Activated T-cell treated with anti-CD3 and anti-CD28 coated beads, Interleukin-2, amount 50 U/mL, for 72 hours (primary cell): ENCODE measurements around the gene JPH3. TPM values are rescaled to one million over a fixed set of nuclear protein-coding genes. Genes with fewer than 3 reads are reported as not detected.
"Not testable (repeated sequence)": the region's sequence is repeated elsewhere in the genome, so short reads cannot be mapped to it uniquely, and the experiment has no call there.

ENCODE experiments used
- ATAC-seq, 2 donors: fragments of 150-1000 bp; cut with Tn5 transposase; replicated peaks in 1 of 2; 2 replicates each; pipeline ENCODE4 v1.10.0; 2021; ENCODE audit warnings: moderate library complexity in 2 of 2, mild to moderate bottlenecking in 1 of 2
- DNase-seq, 2 donors: peaks; one replicate each; pipeline ENCODE4 v3.0.0; 2021 to 2022; ENCODE audit warnings: mixed read lengths in 1 of 2
- H3K27ac Mint-ChIP-seq: one replicate; pipeline ENCODE4 v1.8.0; 2022; ENCODE audit warnings: mild to moderate bottlenecking, moderate library complexity, mixed read lengths
- H3K27me3 Mint-ChIP-seq: one replicate; pipeline ENCODE4 v1.8.0; 2022; ENCODE audit warnings: low read depth, mixed read lengths
- H3K36me3 Mint-ChIP-seq, 2 donors: one replicate each; pipeline ENCODE4 v1.8.0; 2022; ENCODE audit warnings: mixed read lengths in 2 of 2, mild to moderate bottlenecking in 1 of 2; ENCODE audit not compliant: insufficient read depth in 2 of 2
- H3K4me1 Mint-ChIP-seq: one replicate; pipeline ENCODE4 v1.8.0; 2022; ENCODE audit warnings: low read depth, mixed read lengths
- H3K4me3 Mint-ChIP-seq, 2 donors: one replicate each; pipeline ENCODE4 v1.8.0; 2022; ENCODE audit warnings: mild to moderate bottlenecking in 2 of 2, mixed read lengths in 2 of 2, moderate library complexity in 2 of 2
- H3K9me3 Mint-ChIP-seq, 2 donors: one replicate each; pipeline ENCODE4 v1.8.0; 2022; ENCODE audit warnings: mixed read lengths in 2 of 2
- total RNA-seq, 2 donors: library from RNA; stranded (reverse); gene quantifications; one replicate each; pipeline ENCODE4 v1.2.3, GENCODE V29; 2022

Gene JPH3
- total RNA-seq, 2 donors from 2014 or later: 0.60 to 0.74 TPM

GRCh38 chr16:87563714-87564523 is 38.4 kb upstream of the JPH3 start:
- Mint-ChIP-seq H3K27me3 (peaks cover 8% of the 10 kb centered on the region), H3K36me3 (no peaks in the 10 kb centered on the region), H3K9me3 (peaks cover 10 to 11% of the 10 kb centered on the region in 2 donors), H3K4me3 (no peak overlapping the region), H3K4me1 (no peaks in the 10 kb centered on the region), H3K27ac (no peak overlapping the region)
- DNase-seq (no peak), ATAC-seq (no peak)

- Mint-ChIP-seq H3K9me3 (peaks cover 10 to 11% of the 10 kb centered on the region in 2 donors), H3K36me3 (no peaks in the 10 kb centered on the region), H3K27me3 (peaks cover 6% of the 10 kb centered on the region), H3K27ac (no peak overlapping the region), H3K4me1 (no peaks in the 10 kb centered on the region), H3K4me3 (no peak overlapping the region)
- DNase-seq: no peak
- ATAC-seq: no peak
Observed at GRCh38 chr16:87564524-87564778, 37.9 kb upstream of the JPH3 start.

GRCh38 chr16:87569601-87570571 is 32.4 kb upstream of the JPH3 start:
- Mint-ChIP-seq H3K27ac (no peak overlapping the region), H3K27me3 (peaks cover 4% of the 10 kb centered on the region), H3K9me3 (no peaks in the 10 kb centered on the region), H3K4me3 (no peak overlapping the region), H3K36me3 (no peaks in the 10 kb centered on the region), H3K4me1 (no peaks in the 10 kb centered on the region)
- ATAC-seq: no peak
- DNase-seq: no peak

GRCh38 chr16:87570572-87570937 is 31.8 kb upstream of the JPH3 start:
- no peaks in the 10 kb centered on the region for H3K36me3 Mint-ChIP-seq
- no peaks in the 10 kb centered on the region for H3K9me3 Mint-ChIP-seq
- no peak overlapping the region for H3K4me3 Mint-ChIP-seq
- ATAC-seq (no peak), DNase-seq (no peak)
- no peaks in the 10 kb centered on the region for H3K4me1 Mint-ChIP-seq
- H3K27ac Mint-ChIP-seq: no peak overlapping the region
- H3K27me3 Mint-ChIP-seq: peaks cover 9% of the 10 kb centered on the region

GRCh38 chr16:87570938-87571867 is 31.1 kb upstream of the JPH3 start:
- no peaks in the 10 kb centered on the region for H3K9me3 Mint-ChIP-seq
- peak; percentile 23 to 29 for DNase-seq
- ATAC-seq: peak in 1 of 2 donors; percentile 34
- H3K27me3 Mint-ChIP-seq: peaks cover 9% of the 10 kb centered on the region
- no peak overlapping the region for H3K4me3 Mint-ChIP-seq
- no peaks in the 10 kb centered on the region for H3K4me1 Mint-ChIP-seq
- no peaks in the 10 kb centered on the region for H3K36me3 Mint-ChIP-seq
- H3K27ac Mint-ChIP-seq: no peak overlapping the region

GRCh38 chr16:87571868-87572244 is 30.5 kb upstream of the JPH3 start:
- H3K4me3 Mint-ChIP-seq: no peak overlapping the region
- DNase-seq (no peak), ATAC-seq (no peak)
- H3K36me3 Mint-ChIP-seq: no peaks in the 10 kb centered on the region
- no peaks in the 10 kb centered on the region for H3K4me1 Mint-ChIP-seq
- H3K27ac Mint-ChIP-seq: no peak overlapping the region
- no peaks in the 10 kb centered on the region for H3K9me3 Mint-ChIP-seq
- peaks cover 9% of the 10 kb centered on the region for H3K27me3 Mint-ChIP-seq

- Mint-ChIP-seq H3K27me3 (peaks cover 9% of the 10 kb centered on the region), H3K4me3 (no peak overlapping the region), H3K9me3 (no peaks in the 10 kb centered on the region), H3K36me3 (no peaks in the 10 kb centered on the region), H3K4me1 (no peaks in the 10 kb centered on the region), H3K27ac (no peak overlapping the region)
- DNase-seq (no peak), ATAC-seq (no peak)
Observed at GRCh38 chr16:87572959-87573358, 29.3 kb upstream of the JPH3 start.

GRCh38 chr16:87575027-87575804 is 27.1 kb upstream of the JPH3 start:
- DNase-seq (no peak), ATAC-seq (no peak)
- peaks cover 9% of the 10 kb centered on the region for H3K27me3 Mint-ChIP-seq
- H3K36me3 Mint-ChIP-seq: no peaks in the 10 kb centered on the region
- no peaks in the 10 kb centered on the region for H3K9me3 Mint-ChIP-seq
- H3K4me1 Mint-ChIP-seq: no peaks in the 10 kb centered on the region
- no peak overlapping the region for H3K4me3 Mint-ChIP-seq
- no peak overlapping the region for H3K27ac Mint-ChIP-seq

GRCh38 chr16:87576171-87576570 is 26.1 kb upstream of the JPH3 start:
- Mint-ChIP-seq H3K36me3 (no peaks in the 10 kb centered on the region), H3K4me1 (no peaks in the 10 kb centered on the region), H3K9me3 (no peaks in the 10 kb centered on the region), H3K27ac (no peak overlapping the region), H3K27me3 (peaks cover 9% of the 10 kb centered on the region), H3K4me3 (no peak overlapping the region)
- ATAC-seq (no peak), DNase-seq (no peak)

- H3K36me3 Mint-ChIP-seq, DNase-seq, H3K27ac Mint-ChIP-seq, H3K9me3 Mint-ChIP-seq, H3K4me1 Mint-ChIP-seq, ATAC-seq, H3K4me3 Mint-ChIP-seq: not testable (repeated sequence)
- H3K27me3 Mint-ChIP-seq: peaks cover 14% of the 10 kb centered on the region
Observed at GRCh38 chr16:87578142-87578930, 24.0 kb upstream of the JPH3 start.

GRCh38 chr16:87579691-87580090 is 22.6 kb upstream of the JPH3 start:
- Mint-ChIP-seq H3K27ac (no peak overlapping the region), H3K4me1 (no peaks in the 10 kb centered on the region), H3K27me3 (peaks cover 18% of the 10 kb centered on the region), H3K4me3 (no peak overlapping the region), H3K9me3 (no peaks in the 10 kb centered on the region), H3K36me3 (no peaks in the 10 kb centered on the region)
- DNase-seq (no peak), ATAC-seq (no peak)

- ATAC-seq: peak in 1 of 2 donors; percentile 36
- Mint-ChIP-seq H3K27ac (no peak overlapping the region), H3K27me3 (peaks cover 19% of the 10 kb centered on the region), H3K4me1 (no peaks in the 10 kb centered on the region), H3K9me3 (no peaks in the 10 kb centered on the region), H3K4me3 (no peak overlapping the region), H3K36me3 (no peaks in the 10 kb centered on the region)
- peak in 1 of 2 donors; percentile 17 for DNase-seq
Observed at GRCh38 chr16:87580855-87581261, 21.4 kb upstream of the JPH3 start.
